Sciatic nerve (tissue), 2 donors: ENCODE results near the gene DTX2. TPM values are rescaled to one million over a fixed set of nuclear protein-coding genes. Genes with fewer than 3 reads are reported as not detected.
"Not testable (repeated sequence)": the region's sequence is repeated elsewhere in the genome, so short reads cannot be mapped to it uniquely, and the experiment has no call there.

Source experiments
- ATAC-seq: fragments of 200-7000 bp; cut with Tn5 transposase; one replicate; pipeline ENCODE4 v1.9.1; 2020; ENCODE audit warnings: mild to moderate bottlenecking, moderate library complexity
- DNase-seq: peaks from one replicate; pipeline ENCODE4 v3.0.0-alpha.2; 2020; ENCODE audit warnings: low spot score
- intact Hi-C: fragments of 100-400 bp; cut with DNase I; formaldehyde crosslinking; loops from one replicate; pipeline ENCODE4 v1.14.2; 2022
- total RNA-seq: library from RNA; stranded (reverse); fragmentation: NEBNext Ultra II Directional; extraction: Animal tissue kit (Norgen Biotek cat#: 25700); gene quantifications from one replicate; pipeline ENCODE4 v1.2.1, GENCODE V29; 2021
- donor health status: DM: no; HTN: no; CAD: no.
- donor health status: DM: no; HTN: no; CAD: no.

DTX2 gene
- 41.2 TPM for total RNA-seq

DNA sequence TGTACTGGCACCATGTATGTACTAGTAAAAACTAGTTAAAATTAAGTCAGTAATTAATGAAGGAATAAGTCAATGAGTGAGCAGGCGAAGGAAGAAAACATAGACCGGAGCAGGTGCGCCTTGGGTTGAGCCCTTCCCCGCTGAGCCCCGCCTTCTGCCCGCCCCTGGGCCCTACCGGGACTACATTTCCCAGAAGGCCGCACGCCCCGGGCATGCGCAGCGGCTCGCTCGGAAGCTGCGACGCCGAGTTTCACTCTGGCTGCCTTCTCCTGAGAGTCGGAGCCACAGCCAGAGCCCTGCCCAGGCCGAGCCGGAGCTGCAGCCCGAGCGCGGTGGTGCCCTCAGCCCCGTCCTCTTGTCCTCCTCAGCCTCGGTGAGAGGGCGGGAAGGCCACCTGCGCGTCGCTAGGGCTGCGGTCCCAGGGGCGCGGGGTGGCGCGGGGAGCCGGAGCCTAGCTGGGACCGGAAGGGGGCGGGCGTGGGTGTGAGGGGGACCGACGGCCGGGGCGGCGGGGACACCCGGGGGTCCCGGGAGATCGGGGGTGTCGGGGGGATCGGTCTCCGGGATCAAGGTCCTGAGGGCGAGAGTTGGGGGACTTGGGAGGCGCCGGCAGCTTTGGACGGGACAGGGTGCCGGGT lies at the start of gene DTX2:
Gene DTX2, plus strand, starts transcription at position 246 of the 638 bp plus-strand sequence. CDS start 18,801 bp downstream, outside the sequence.
- ATAC-seq = peak; percentile 95
- intact Hi-C loops = not testable (repeated sequence)

GRCh38 chr7:76412249-76412648 lies 49.3 kb upstream of the DTX2 start:
- ATAC-seq = no peak
- intact Hi-C loops = no loop called here
- DNase-seq = no peak

More for the DNA sequence above, at the start of gene DTX2:
- not testable (repeated sequence) for DNase-seq

- DNase-seq, ATAC-seq, intact Hi-C loops: not testable (repeated sequence)
These were observed 43.7 kb upstream of the DTX2 start for GRCh38 chr7:76417654-76418310.

GRCh38 chr7:76421097-76421496 lies 40.4 kb upstream of the DTX2 start:
- DNase-seq, intact Hi-C loops, ATAC-seq: not testable (repeated sequence)

- no peak for DNase-seq
- intact Hi-C loops = no loop called here
- ATAC-seq = peak; percentile 37
These were observed 37.7 kb upstream of the DTX2 start for GRCh38 chr7:76423666-76424412.

DNA sequence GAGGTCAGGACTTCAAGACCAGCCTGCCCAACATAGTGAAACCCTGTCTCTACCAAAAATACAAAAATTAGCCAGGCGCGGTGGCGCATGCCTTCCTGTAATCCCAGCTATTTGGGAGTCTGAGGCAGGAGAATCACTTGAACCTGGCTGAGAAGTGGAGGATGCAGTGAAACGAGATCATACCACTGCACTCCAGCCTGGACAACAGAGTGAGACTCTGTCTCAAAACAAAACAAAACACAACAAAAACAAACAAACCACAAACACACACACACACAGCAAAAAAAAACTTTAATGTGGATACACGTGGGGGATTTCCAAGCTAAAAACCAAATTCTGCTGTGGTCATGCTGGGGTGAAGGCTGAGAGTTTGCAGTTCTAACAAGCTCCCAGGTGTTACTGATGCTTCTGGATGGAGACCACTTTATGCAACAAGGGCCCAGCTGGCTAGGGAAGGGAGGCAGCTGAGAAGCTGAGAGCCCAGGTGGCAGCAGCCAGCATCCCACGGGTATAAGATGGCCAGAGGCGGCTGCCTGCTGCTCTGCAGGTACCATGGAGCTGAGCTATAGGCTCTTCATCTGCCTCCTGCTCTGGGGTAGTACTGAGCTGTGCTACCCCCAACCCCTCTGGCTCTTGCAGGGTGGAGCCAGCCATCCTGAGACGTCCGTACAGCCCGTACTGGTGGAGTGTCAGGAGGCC lies 36.9 kb upstream of the DTX2 start, which contains the start of gene ZP3:
Gene ZP3, plus strand, starts transcription at position 538 of the 699 bp plus-strand sequence. Its CDS starts 15 bp downstream, at position 553.
- ATAC-seq = no peak
- intact Hi-C loops = no loop called here
- no peak for DNase-seq

GRCh38 chr7:76425156-76425555 lies 36.4 kb upstream of the DTX2 start:
- ATAC-seq = no peak

GRCh38 chr7:76425558-76425957 lies 36.0 kb upstream of the DTX2 start:
- DNase-seq, intact Hi-C loops, ATAC-seq: not testable (repeated sequence)

More at GRCh38 chr7:76425156-76425555, 36.4 kb upstream of the DTX2 start:
- no peak for DNase-seq
- intact Hi-C loops = no loop called here

DNA sequence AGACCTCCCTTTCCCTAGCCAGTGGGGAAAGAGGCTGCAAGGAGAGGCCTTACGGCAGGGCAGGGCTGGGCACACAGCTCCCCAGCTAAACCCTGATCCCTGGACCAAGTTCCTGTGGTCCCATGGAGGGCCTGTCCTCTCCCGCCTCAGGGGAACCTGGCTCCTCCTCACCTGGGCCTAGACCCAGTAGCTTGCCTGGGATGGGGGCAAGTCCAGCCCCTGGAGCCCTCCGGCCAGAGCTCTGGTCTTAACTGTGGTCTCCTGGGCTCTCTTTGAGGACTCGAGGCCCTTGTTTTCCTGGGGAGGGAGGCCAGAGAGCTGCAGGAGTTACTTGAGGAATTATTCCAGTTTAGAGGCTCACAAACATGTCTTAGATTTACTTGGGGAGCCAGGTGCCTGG lies 35.3 kb upstream of the DTX2 start:
- DNase-seq (no peak), ATAC-seq (no peak)
- intact Hi-C loops = no loop called here

DNA sequence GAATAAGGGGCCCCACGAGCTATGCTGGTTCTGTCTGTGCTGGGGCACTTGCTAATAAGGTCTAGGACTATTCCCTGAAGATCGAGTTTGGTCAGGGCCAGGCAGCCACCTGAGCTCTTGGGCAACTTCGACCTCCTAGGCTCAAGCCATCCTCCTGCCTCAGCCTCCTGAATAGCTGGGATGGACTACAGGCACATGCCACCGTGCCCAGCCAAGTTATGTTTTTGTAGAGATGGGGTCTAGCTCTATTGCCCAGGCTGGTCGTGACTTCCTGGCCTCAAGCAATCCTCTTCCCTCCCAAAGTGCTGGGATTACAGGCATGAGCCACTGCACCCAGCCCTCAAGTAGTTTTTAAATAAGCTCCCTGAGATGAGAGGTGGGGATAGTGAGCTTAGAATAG lies 33.9 kb upstream of the DTX2 start:
- intact Hi-C loops = no loop called here
- no peak for ATAC-seq
- peak; percentile 19 for DNase-seq

DNA sequence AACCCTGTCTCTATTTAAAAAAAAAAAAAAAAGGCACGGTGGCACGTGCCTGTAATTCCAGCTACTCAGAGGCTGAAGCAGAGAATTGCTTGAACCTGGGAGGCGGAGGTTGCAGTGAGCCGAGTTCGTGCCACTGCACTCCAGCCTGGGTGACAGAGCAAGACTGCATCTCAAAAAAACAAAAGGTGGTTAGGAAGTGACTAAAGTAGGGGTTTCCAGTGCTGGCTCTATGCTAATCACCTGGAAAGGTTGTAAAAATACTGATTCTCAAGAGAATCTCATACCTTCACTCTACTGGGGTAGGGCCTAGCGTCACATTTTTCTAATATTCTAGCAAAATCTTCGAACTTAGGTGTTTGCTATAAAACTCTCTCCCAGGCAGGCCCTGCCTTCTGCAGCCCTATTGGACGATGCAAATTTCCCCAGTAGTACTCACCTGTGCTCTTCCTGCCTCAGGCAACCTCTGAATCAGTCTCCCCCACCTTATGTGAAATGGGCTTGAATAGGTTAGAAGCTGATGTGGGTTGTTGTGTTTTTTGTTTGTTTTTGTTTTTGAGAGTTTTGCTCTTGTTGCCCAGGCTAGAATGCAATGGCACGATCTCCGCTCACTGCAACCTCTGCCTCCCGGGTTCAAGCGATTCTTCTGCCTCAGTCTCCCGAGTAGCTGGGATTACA lies 33.2 kb upstream of the DTX2 start:
- intact Hi-C loops = no loop called here
- ATAC-seq = no peak
- DNase-seq = peak; percentile 6

DNA sequence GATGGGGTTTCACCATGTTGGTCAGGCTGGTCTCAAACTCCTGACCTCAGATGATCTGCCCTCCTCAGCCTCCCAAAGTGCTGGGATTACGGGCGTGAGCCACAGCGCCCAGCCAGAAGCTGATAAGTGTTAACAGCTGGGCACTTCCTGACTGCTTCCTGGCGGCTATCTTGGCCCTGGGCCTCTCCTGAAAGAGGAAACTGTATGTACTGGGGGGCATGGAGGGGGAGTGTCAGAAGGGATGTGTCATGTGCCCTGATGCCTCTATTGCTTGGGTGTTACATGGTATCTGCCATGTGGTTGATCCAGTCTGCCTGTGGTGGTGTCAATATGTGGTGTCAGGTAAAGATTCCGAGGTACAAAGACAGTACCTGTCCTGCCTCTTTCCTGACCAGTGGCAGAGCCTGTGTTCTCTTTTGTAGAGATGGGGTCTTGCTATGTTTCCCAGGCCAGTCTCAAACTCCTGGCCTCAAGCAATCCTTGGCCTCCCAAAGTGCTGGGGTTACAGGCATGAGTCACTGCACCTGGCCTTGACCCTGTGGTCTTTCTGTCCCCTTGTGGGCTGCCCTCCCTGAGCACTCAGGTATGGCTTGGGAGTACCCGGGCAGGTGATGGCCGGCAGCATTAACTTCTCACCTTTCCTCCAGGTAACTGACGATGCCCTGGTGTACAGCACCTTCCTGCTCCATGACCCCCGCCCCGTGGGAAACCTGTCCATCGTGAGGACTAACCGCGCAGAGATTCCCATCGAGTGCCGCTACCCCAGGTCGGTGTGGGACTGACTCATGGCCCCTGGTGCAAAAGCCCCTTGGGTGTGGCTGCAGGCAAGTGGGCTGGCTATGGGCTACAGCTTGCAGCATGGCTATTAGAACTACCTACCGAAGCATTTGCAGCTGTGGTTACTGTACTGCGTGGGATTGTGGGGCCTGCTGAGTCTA lies 32.4 kb upstream of the DTX2 start:
- DNase-seq = peak; percentile 48
- ATAC-seq = peak; percentile 38
- intact Hi-C loops = no loop called here

DNA sequence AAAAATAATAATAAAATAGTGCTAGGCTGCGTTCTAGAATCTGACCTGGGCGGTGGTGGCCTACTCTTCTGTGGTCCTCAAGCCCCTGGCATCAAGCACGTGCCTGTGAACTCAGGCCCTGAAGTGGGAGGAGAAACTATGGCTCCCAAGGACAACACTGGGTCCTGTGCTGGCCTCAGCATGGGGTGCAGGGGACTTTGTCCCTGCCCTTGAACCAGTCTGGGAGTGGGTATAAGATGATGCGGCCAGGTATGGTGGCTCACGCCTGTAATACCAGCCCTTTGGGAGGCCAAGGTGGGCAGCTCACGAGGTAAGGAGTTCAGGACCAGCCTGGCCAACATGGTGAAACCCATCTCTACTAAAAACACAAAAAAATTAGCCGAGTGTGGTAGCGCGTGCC lies 31.3 kb upstream of the DTX2 start:
- ATAC-seq (no peak), DNase-seq (peak; percentile 28)
- intact Hi-C loops = no loop called here

DNA sequence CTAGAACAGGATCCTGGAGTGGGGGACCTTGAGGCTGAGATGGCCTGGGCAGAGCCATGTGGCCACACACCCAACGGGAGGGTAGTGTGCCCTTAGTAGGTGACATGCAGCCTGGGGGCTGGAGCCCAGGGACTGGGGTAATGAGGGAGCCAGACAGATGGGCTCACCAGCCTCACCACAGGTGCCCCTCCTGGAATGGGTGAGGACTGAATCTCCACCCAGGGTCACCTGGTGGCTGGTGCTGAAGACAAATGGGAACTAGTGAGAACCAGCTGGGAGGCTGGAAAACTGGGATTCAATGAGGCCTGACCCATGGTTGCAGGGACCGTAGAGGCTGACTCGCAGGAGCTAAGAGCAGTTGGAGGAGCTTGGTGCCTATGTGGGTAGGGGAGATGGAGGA lies 30.7 kb upstream of the DTX2 start:
- ATAC-seq = no peak
- intact Hi-C loops = no loop called here
- DNase-seq = peak; percentile 28

- DNase-seq, intact Hi-C loops: not testable (repeated sequence)
- peak; percentile 81 for ATAC-seq
These were observed 23.6 kb upstream of the DTX2 start for GRCh38 chr7:76437873-76438272.

DNA sequence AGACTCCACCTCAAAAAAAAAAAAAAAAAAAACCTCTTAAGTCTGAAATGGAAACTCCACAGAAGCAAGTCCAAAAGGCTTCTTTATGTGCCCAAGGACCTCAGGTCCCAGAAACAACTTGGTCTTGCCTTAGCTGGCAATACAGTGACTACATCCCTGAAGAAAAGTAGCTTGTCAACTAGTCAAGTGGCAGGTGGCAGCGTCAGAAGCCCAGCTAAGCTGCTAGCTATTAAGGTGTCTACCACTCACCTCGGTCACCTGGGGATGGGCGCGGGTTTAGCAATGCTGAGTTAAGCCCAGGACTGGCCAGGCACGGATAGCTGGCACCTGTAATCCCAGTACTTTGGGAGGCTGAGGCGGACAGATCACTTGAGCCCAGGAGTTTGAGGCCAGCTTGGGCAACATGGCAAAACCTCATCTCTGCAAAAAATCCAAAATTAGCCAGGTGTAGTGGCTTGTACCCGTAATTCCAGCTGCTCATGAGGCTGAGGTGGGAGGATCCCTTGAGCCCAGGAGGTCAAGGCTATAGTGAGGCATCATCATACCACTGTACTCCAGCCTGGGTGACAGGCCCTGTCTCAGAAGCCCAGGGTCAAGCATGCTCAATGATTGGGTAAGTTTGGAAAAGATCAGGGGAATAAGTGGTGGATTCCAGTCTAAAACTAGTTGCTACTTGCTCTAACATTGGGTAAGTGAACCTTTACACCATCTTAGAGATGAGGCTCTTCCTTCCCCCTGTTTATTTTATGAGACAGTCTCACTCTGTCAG lies 22.2 kb upstream of the DTX2 start:
- ATAC-seq = peak; percentile 9
- DNase-seq, intact Hi-C loops: not testable (repeated sequence)

GRCh38 chr7:76440404-76440803 lies 21.1 kb upstream of the DTX2 start:
- intact Hi-C loops, DNase-seq, ATAC-seq: not testable (repeated sequence)
